Naive thymus-derived CD4-positive, alpha-beta T cell (primary cell): ENCODE measurements around the gene ZDHHC18. TPM values are rescaled to one million over a fixed set of nuclear protein-coding genes. Genes with fewer than 3 reads are reported as not detected.
A peak's percentile ranks its signal among the peaks of the same experiment; 100 is the strongest.

ENCODE experiments used
- ATAC-seq: fragments of 150-1000 bp; cut with Tn5 transposase; 2 replicates; pipeline ENCODE4 v1.10.0; 2021; ENCODE audit warnings: mild to moderate bottlenecking, moderate library complexity
- CTCF ChIA-PET: fragments of 350-600 bp; sonication (Branson Sonifier 250); formaldehyde crosslinking; loops from one replicate; lab custom pipeline; 2021; ENCODE audit warnings: antibody characterized with exemption; lab: Charles Lee
- POLR2A ChIA-PET: fragments of 350-600 bp; sonication (Branson Sonifier 250); formaldehyde crosslinking; loops from one replicate; lab custom pipeline; 2021; ENCODE audit warnings: antibody characterized with exemption, inconsistent platforms; lab: Charles Lee
- DNase-seq, 9 donors: peaks; one replicate each; pipeline versions ENCODE4 v3.0.0 to v3.0.0-alpha.2; 2020 to 2022; ENCODE audit warnings: mixed read lengths in 1 of 9
- H3K27ac ChIP-seq: one replicate; pipeline ENCODE4 v1.7.0; 2013; ENCODE audit warnings: mild to moderate bottlenecking, low read depth, low read length, moderate library complexity
- H3K27me3 ChIP-seq, 2 donors: one replicate each; pipeline ENCODE4 v1.7.0; 2013; ENCODE audit warnings: low read length in 2 of 2, mild to moderate bottlenecking in 2 of 2, moderate library complexity in 2 of 2; ENCODE audit not compliant: control insufficient read depth in 2 of 2, insufficient read depth in 2 of 2
- H3K36me3 ChIP-seq, 3 experiments: 1 replicate in 2 of 3; 2 replicates in 1 of 3; pipeline ENCODE4 v1.7.0; 2013; ENCODE audit warnings: low read length in 3 of 3, mild to moderate bottlenecking in 3 of 3, moderate library complexity in 1 of 3; ENCODE audit not compliant: insufficient read depth in 3 of 3, control insufficient read depth in 2 of 3
- H3K4me1 ChIP-seq, 2 donors: one replicate each; pipeline ENCODE4 v1.7.0; 2013; ENCODE audit warnings: low read length in 2 of 2, mild to moderate bottlenecking in 2 of 2, moderate library complexity in 1 of 2; ENCODE audit not compliant: control insufficient read depth in 2 of 2, insufficient read depth in 2 of 2
- H3K4me3 ChIP-seq: 2 replicates; pipeline ENCODE4 v1.7.0; 2013; ENCODE audit warnings: mild to moderate bottlenecking, low read length
- H3K9me3 ChIP-seq, 3 experiments: 1 replicate in 2 of 3; 2 replicates in 1 of 3; pipeline ENCODE4 v1.7.0; 2013; ENCODE audit warnings: low read length in 3 of 3; ENCODE audit not compliant: control insufficient read depth in 2 of 3
- H3K27ac Mint-ChIP-seq, 9 donors: one replicate each; pipeline ENCODE4 v1.8.0; 2020 to 2022; ENCODE audit warnings: mixed read lengths in 9 of 9, mild to moderate bottlenecking in 8 of 9, moderate library complexity in 5 of 9, inconsistent platforms in 2 of 9
- H3K27me3 Mint-ChIP-seq, 5 donors: one replicate each; pipeline ENCODE4 v1.8.0; 2021 to 2022; ENCODE audit warnings: mixed read lengths in 5 of 5, mild to moderate bottlenecking in 1 of 5
- H3K36me3 Mint-ChIP-seq, 5 donors: one replicate each; pipeline ENCODE4 v1.8.0; 2020 to 2022; ENCODE audit warnings: mixed read lengths in 5 of 5, mild to moderate bottlenecking in 3 of 5, inconsistent platforms in 1 of 5
- H3K4me1 Mint-ChIP-seq, 7 donors: one replicate each; pipeline ENCODE4 v1.8.0; 2020 to 2022; ENCODE audit warnings: mixed read lengths in 7 of 7, mild to moderate bottlenecking in 3 of 7, inconsistent platforms in 1 of 7
- H3K4me3 Mint-ChIP-seq, 10 donors: one replicate each; pipeline ENCODE4 v1.8.0; 2020 to 2022; ENCODE audit warnings: mild to moderate bottlenecking in 10 of 10, mixed read lengths in 10 of 10, moderate library complexity in 6 of 10, inconsistent platforms in 2 of 10
- H3K9me3 Mint-ChIP-seq, 11 donors: one replicate each; pipeline ENCODE4 v1.8.0; 2020 to 2022; ENCODE audit warnings: mixed read lengths in 11 of 11, mild to moderate bottlenecking in 4 of 11, inconsistent platforms in 1 of 11, moderate library complexity in 1 of 11
- intact Hi-C, 2 donors: fragments of 100-400 bp; cut with micrococcal nuclease; formaldehyde crosslinking; loops; one replicate each; pipeline ENCODE4 v1.15.1; 2023
- polyA plus RNA-seq, 2 donors: library from polyadenylated mRNA; unstranded; fragments of 300-500 nt; fragmentation: Illumina TruSeq; gene quantifications; one replicate each; pipeline ENCODE4 v1.2.3, GENCODE V29; 2021
- total RNA-seq, 6 experiments: library from RNA in 5 of 6; stranded (reverse) in 5 of 6; gene quantifications; 1 replicate in 5 of 6; 2 replicates in 1 of 6; pipeline ENCODE4 v1.2.3 and lab custom pipeline; 2021 to 2026

Gene ZDHHC18
- total and polyA plus RNA-seq, 7 experiments from 2014 or later, result 3.1 to 72.4 (median 38.8) TPM

- CTCF ChIA-PET, result interaction anchor here (0.8 to 5.9 kb wide), 11 partner anchors 45 to 287 kb away, joined by 3 to 207 read pairs (median 15); no protein-coding TSS in a partner anchor
- peaks cover 0 to 8% (median 0%) of the 10 kb centered on the region in 5 donors for H3K36me3 Mint-ChIP-seq
- Histone ChIP-seq H3K27ac (peak overlapping the region; percentile 95), H3K36me3 (peaks cover 0 to 6% (median 0%) of the 10 kb centered on the region in 3 experiments), H3K4me1 (peaks cover 41 to 42% of the 10 kb centered on the region in 2 donors), H3K9me3 (no peaks in the 10 kb centered on the region), H3K27me3 (no peaks in the 10 kb centered on the region), H3K4me3 (peak overlapping the region; percentile 91)
- ATAC-seq (peak; percentile 61), DNase-seq (peak in 2 of 9 donors; percentile 49 to 73)
- peak overlapping the region; percentile 81 to 99 (median 90) for H3K4me3 Mint-ChIP-seq
- POLR2A ChIA-PET, result interaction anchor here (0.7 to 8.5 kb wide), 25 partner anchors 8 to 287 kb away, joined by 3 to 383 read pairs (median 7); partner anchors contain the start of genes ARID1A, GPATCH3, GPN2 and RPS6KA1
- peak overlapping the region; percentile 87 to 100 (median 99) for H3K27ac Mint-ChIP-seq
- peaks cover 0 to 4% (median 0%) of the 10 kb centered on the region in 11 donors for H3K9me3 Mint-ChIP-seq
- H3K4me1 Mint-ChIP-seq, result peaks cover 38 to 75% (median 69%) of the 10 kb centered on the region in 7 donors
- no peaks in the 10 kb centered on the region for H3K27me3 Mint-ChIP-seq
- intact Hi-C loops, result loop anchor here (1.0 to 5.0 kb wide), 4 partner anchors 43 to 286 kb away; no protein-coding TSS in a partner anchor
Observed at GRCh38 chr1:26787381-26787705, 39.1 kb upstream of the ZDHHC18 start.

GRCh38 chr1:26787706-26788514 lies 38.6 kb upstream of the ZDHHC18 start, which contains the start of gene PIGV:
Gene PIGV, plus strand, starts transcription at chr1:26787950. Its CDS starts 2,866 bp downstream, at chr1:26790816.
- Mint-ChIP-seq H3K4me1 (peaks cover 38 to 74% (median 69%) of the 10 kb centered on the region in 7 donors), H3K36me3 (peaks cover 0 to 7% (median 5%) of the 10 kb centered on the region in 5 donors), H3K9me3 (peaks cover 0 to 4% (median 0%) of the 10 kb centered on the region in 11 donors), H3K27me3 (no peaks in the 10 kb centered on the region), H3K4me3 (peak within 1 kb of the TSS; percentile 81 to 99 (median 90)), H3K27ac (peak within 1 kb of the TSS; percentile 87 to 100 (median 99))
- no peaks in the 10 kb centered on the region for H3K27me3 ChIP-seq
- H3K4me3 ChIP-seq, result peak within 1 kb of the TSS; percentile 91
- CTCF ChIA-PET, result interaction anchor here (0.8 to 5.9 kb wide), 27 partner anchors 10 to 288 kb away, joined by 3 to 207 read pairs (median 7); no protein-coding TSS in a partner anchor
- peak within 1 kb of the TSS; percentile 95 for H3K27ac ChIP-seq
- peak; percentile 84 for ATAC-seq
- POLR2A ChIA-PET, result interaction anchor here (0.6 to 8.5 kb wide), 34 partner anchors 9 to 287 kb away, joined by 3 to 383 read pairs (median 6); partner anchors contain the start of genes ARID1A, GPATCH3, GPN2 and RPS6KA1
- DNase-seq, result peak; percentile 81 to 95 (median 90)
- no peaks in the 10 kb centered on the region for H3K9me3 ChIP-seq
- intact Hi-C loops, result loop anchor here (1.0 to 5.0 kb wide), 10 partner anchors 44 to 317 kb away; no protein-coding TSS in a partner anchor
- H3K36me3 ChIP-seq, result peaks cover 0 to 10% (median 0%) of the 10 kb centered on the region in 3 experiments
- H3K4me1 ChIP-seq, result peaks cover 41 to 42% of the 10 kb centered on the region in 2 donors

- CTCF ChIA-PET, result interaction anchor here (0.7 to 5.9 kb wide), 33 partner anchors 11 to 288 kb away, joined by 3 to 207 read pairs (median 6); no protein-coding TSS in a partner anchor
- Mint-ChIP-seq H3K4me1 (peaks cover 38 to 78% (median 66%) of the 10 kb centered on the region in 7 donors), H3K4me3 (peak overlapping the region; percentile 81 to 99 (median 90)), H3K27me3 (no peaks in the 10 kb centered on the region), H3K9me3 (peaks cover 0 to 4% (median 0%) of the 10 kb centered on the region in 11 donors), H3K27ac (peak overlapping the region; percentile 87 to 100 (median 98)), H3K36me3 (peaks cover 0 to 10% (median 10%) of the 10 kb centered on the region in 5 donors)
- no peaks in the 10 kb centered on the region for H3K9me3 ChIP-seq
- peaks cover 0 to 16% (median 0%) of the 10 kb centered on the region in 3 experiments for H3K36me3 ChIP-seq
- peak overlapping the region; percentile 95 for H3K27ac ChIP-seq
- no peak for ATAC-seq
- POLR2A ChIA-PET, result interaction anchor here (0.6 to 8.5 kb wide), 28 partner anchors 9 to 288 kb away, joined by 3 to 383 read pairs (median 6); partner anchors contain the start of genes ARID1A, GPATCH3, GPN2 and RPS6KA1
- peak overlapping the region; percentile 91 for H3K4me3 ChIP-seq
- DNase-seq, result peak in 1 of 9 donors; percentile 16
- peaks cover 41 to 42% of the 10 kb centered on the region in 2 donors for H3K4me1 ChIP-seq
- no peaks in the 10 kb centered on the region for H3K27me3 ChIP-seq
- intact Hi-C loops, result loop anchor here (1.0 to 5.0 kb wide), 7 partner anchors 44 to 318 kb away; no protein-coding TSS in a partner anchor
Observed at GRCh38 chr1:26788515-26788785, 38.0 kb upstream of the ZDHHC18 start.

- H3K9me3 ChIP-seq, result no peaks in the 10 kb centered on the region
- Mint-ChIP-seq H3K27ac (peak overlapping the region; percentile 87 to 100 (median 98)), H3K27me3 (no peaks in the 10 kb centered on the region), H3K4me3 (peak overlapping the region; percentile 81 to 99 (median 90)), H3K4me1 (peaks cover 38 to 78% (median 62%) of the 10 kb centered on the region in 7 donors), H3K9me3 (peaks cover 0 to 4% (median 0%) of the 10 kb centered on the region in 11 donors), H3K36me3 (peaks cover 2 to 11% (median 11%) of the 10 kb centered on the region in 5 donors)
- peak overlapping the region; percentile 95 for H3K27ac ChIP-seq
- ChIA-PET CTCF (interaction anchor here (0.7 to 5.9 kb wide), 34 partner anchors 11 to 289 kb away, joined by 3 to 207 read pairs (median 6); no protein-coding TSS in a partner anchor), POLR2A (interaction anchor here (0.6 to 8.5 kb wide), 28 partner anchors 8 to 289 kb away, joined by 3 to 383 read pairs (median 6); partner anchors contain the start of genes ARID1A, GPATCH3, GPN2 and RPS6KA1)
- intact Hi-C loops, result loop anchor here (1.0 to 5.0 kb wide), 14 partner anchors 11 to 318 kb away; no protein-coding TSS in a partner anchor
- peaks cover 0 to 21% (median 0%) of the 10 kb centered on the region in 3 experiments for H3K36me3 ChIP-seq
- H3K27me3 ChIP-seq, result no peaks in the 10 kb centered on the region
- H3K4me3 ChIP-seq, result peak overlapping the region; percentile 91
- peaks cover 41 to 42% of the 10 kb centered on the region in 2 donors for H3K4me1 ChIP-seq
- ATAC-seq (peak; percentile 70), DNase-seq (peak; percentile 61 to 92 (median 86))
Observed at GRCh38 chr1:26788836-26789611, 37.5 kb upstream of the ZDHHC18 start.

- Histone ChIP-seq H3K27me3 (no peaks in the 10 kb centered on the region), H3K4me1 (peaks cover 37 to 42% of the 10 kb centered on the region in 2 donors), H3K9me3 (no peaks in the 10 kb centered on the region), H3K36me3 (peaks cover 0 to 27% (median 3%) of the 10 kb centered on the region in 3 experiments), H3K27ac (peak overlapping the region; percentile 95), H3K4me3 (no peak overlapping the region)
- Mint-ChIP-seq H3K27me3 (no peaks in the 10 kb centered on the region), H3K4me1 (peaks cover 36 to 76% (median 56%) of the 10 kb centered on the region in 7 donors), H3K9me3 (peaks cover 0 to 4% (median 0%) of the 10 kb centered on the region in 11 donors), H3K36me3 (peaks cover 7 to 17% (median 14%) of the 10 kb centered on the region in 5 donors), H3K27ac (peak overlapping the region in 8 of 9 donors; percentile 87 to 100 (median 98)), H3K4me3 (peak overlapping the region in 5 of 10 donors; percentile 81 to 94 (median 90))
- ATAC-seq (no peak), DNase-seq (no peak)
- intact Hi-C loops, result loop anchor here (1.0 to 5.0 kb wide), 13 partner anchors 11 to 319 kb away; no protein-coding TSS in a partner anchor
- ChIA-PET POLR2A (interaction anchor here (0.9 to 8.5 kb wide), 17 partner anchors 10 to 289 kb away, joined by 3 to 383 read pairs (median 8); partner anchors contain the start of genes ARID1A and GPATCH3), CTCF (interaction anchor here (1.1 to 5.9 kb wide), 17 partner anchors 11 to 289 kb away, joined by 3 to 207 read pairs (median 10); no protein-coding TSS in a partner anchor)
Observed at GRCh38 chr1:26789612-26789865, 36.9 kb upstream of the ZDHHC18 start.
